Measurements from ENCODE around the gene ZNF662.

Gene ZNF662

DNA sequence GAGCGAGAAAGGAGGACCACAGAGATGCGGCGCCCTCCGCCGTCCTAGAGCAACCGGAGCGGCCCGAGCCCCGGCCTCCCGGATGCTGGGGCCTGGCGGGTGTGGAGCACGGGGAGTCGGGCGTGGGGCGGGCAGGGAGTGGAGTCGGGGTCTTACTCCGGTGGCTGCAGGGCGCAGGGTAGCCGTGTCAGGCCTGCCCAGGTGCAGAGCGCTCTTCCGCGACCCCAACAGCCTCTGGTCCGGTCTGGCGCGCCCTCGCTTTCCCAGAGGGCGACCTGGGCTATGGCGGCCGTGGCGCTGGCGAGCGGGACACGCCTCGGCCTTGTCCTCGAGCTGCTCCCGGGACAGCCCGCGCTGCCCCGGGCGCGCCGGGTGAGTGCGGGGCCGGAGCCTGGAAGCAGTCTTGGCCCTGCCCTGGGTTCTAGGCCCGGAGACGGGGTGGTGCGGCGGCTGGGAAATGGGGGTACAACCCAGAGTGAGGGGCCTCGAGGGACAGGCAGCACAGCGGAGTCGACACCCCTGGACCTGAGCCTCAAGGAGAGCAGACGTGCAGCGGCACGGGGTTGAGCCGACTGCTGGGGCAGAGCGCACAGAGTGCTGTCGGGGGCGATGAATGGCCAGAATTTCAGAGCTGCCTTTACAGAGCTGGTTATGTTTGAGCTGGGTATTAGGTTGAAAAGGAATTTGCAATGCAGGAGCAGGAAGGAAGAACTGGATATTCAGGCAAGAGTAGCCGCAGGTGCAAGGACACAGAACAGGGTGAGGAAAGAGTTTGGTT lies at the start of gene ZNF662:
TSS of gene ZNF662 (plus strand) at position 73 of the 778 bp plus-strand sequence. CDS start 1,973 bp downstream, outside the sequence.
- Histone ChIP-seq H3K4me3 (ENCODE audit: low read length) (peak within 1 kb of the TSS; percentile 71), H3K27ac (ENCODE audit: low read depth, low read length) (peak within 1 kb of the TSS; percentile 68), H3K36me3 (ENCODE audit: control insufficient read depth, insufficient read depth, low read length) (peaks cover 9% of the 10 kb centered on the region), H3K9ac (ENCODE audit: low read length) (peak within 1 kb of the TSS; percentile 64), H3K27me3 (ENCODE audit: control insufficient read depth, insufficient read depth, low read length) (peaks cover 2% of the 10 kb centered on the region), H3K4me1 (ENCODE audit: control insufficient read depth, insufficient read depth, low read length) (peaks cover 6% of the 10 kb centered on the region)

DNA sequence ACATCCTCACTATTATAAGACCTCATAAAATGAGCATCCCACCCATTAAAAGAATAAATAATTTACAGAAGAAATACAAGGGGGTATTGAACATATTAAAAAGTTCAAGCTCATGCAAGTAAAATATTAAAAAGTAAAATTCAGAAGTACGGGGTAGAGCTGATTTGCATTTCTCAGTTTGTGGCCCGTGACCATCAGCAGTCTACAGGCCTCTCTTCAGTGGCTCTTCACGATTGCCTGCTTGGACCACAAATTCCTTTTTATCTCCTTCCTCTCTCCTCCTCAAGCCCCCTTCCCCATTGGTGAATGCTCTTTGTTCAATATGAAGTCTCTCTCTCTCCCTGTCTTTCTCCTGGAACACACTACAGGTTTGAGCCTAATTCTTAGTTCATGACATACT lies 49.4 kb upstream of the ZNF662 start:
- H3K36me3 ChIP-seq (ENCODE audit: control insufficient read depth, insufficient read depth, low read length) = no peaks in the 10 kb centered on the region
- H3K9ac ChIP-seq (ENCODE audit: low read length) = no peak overlapping the region
- no peak overlapping the region for H3K4me3 ChIP-seq (ENCODE audit: low read length)
- no peaks in the 10 kb centered on the region for H3K4me1 ChIP-seq (ENCODE audit: control insufficient read depth, insufficient read depth, low read length)
- no peaks in the 10 kb centered on the region for H3K27me3 ChIP-seq (ENCODE audit: control insufficient read depth, insufficient read depth, low read length)
- H3K27ac ChIP-seq (ENCODE audit: low read depth, low read length) = no peak overlapping the region

DNA sequence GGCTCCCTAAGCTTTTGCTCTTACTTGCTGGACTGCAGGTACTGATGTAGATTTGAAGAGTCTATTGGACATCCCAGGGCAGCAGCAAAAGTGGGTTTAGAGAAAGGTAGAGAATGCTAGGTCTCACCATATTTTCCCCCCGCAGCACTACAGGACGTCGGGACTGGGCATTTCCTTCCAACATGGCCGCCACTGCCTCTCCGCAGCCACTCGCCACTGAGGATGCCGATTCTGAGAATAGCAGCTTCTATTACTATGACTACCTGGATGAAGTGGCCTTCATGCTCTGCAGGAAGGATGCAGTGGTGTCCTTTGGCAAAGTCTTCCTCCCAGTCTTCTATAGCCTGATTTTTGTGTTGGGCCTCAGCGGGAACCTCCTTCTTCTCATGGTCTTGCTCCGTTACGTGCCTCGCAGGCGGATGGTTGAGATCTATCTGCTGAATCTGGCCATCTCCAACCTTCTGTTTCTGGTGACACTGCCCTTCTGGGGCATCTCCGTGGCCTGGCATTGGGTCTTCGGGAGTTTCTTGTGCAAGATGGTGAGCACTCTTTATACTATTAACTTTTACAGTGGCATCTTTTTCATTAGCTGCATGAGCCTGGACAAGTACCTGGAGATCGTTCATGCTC lies 41.5 kb upstream of the ZNF662 start:
- H3K9ac ChIP-seq (ENCODE audit: low read length) = no peak overlapping the region
- H3K36me3 ChIP-seq (ENCODE audit: control insufficient read depth, insufficient read depth, low read length) = no peaks in the 10 kb centered on the region
- no peak overlapping the region for H3K27ac ChIP-seq (ENCODE audit: low read depth, low read length)
- H3K4me3 ChIP-seq (ENCODE audit: low read length) = no peak overlapping the region
- no peaks in the 10 kb centered on the region for H3K4me1 ChIP-seq (ENCODE audit: control insufficient read depth, insufficient read depth, low read length)
- no peaks in the 10 kb centered on the region for H3K27me3 ChIP-seq (ENCODE audit: control insufficient read depth, insufficient read depth, low read length)

DNA sequence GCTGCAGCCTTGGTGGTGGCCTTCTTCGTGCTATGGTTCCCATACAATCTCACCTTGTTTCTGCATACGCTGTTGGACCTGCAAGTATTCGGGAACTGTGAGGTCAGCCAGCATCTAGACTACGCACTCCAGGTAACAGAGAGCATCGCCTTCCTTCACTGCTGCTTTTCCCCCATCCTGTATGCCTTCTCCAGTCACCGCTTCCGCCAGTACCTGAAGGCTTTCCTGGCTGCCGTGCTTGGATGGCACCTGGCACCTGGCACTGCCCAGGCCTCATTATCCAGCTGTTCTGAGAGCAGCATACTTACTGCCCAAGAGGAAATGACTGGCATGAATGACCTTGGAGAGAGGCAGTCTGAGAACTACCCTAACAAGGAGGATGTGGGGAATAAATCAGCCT lies 40.7 kb upstream of the ZNF662 start:
- Histone ChIP-seq H3K27me3 (ENCODE audit: control insufficient read depth, insufficient read depth, low read length) (no peaks in the 10 kb centered on the region), H3K4me3 (ENCODE audit: low read length) (no peak overlapping the region), H3K9ac (ENCODE audit: low read length) (no peak overlapping the region), H3K27ac (ENCODE audit: low read depth, low read length) (no peak overlapping the region), H3K36me3 (ENCODE audit: control insufficient read depth, insufficient read depth, low read length) (no peaks in the 10 kb centered on the region), H3K4me1 (ENCODE audit: control insufficient read depth, insufficient read depth, low read length) (no peaks in the 10 kb centered on the region)

DNA sequence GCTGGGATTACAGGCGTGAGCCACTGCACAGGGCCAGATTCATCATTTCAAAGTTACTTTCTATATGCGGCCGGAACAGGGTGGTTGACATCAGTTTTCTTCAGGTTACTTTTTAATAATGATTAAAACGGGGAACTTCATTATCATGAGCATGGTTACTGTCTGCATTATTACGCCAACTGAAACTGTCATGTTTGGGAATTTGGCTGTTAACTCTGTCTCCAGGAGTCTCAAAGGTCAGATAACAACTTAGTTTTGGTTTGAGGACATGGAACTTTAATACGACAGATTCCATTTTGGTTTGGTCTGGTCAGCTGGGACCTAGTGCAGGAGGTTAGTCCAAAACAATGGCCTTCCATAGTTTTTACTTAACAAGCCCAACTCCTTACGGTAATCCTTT lies 38.8 kb upstream of the ZNF662 start:
- Histone ChIP-seq H3K9ac (ENCODE audit: low read length) (no peak overlapping the region), H3K36me3 (ENCODE audit: control insufficient read depth, insufficient read depth, low read length) (no peaks in the 10 kb centered on the region), H3K27ac (ENCODE audit: low read depth, low read length) (no peak overlapping the region), H3K4me3 (ENCODE audit: low read length) (no peak overlapping the region), H3K4me1 (ENCODE audit: control insufficient read depth, insufficient read depth, low read length) (no peaks in the 10 kb centered on the region), H3K27me3 (ENCODE audit: control insufficient read depth, insufficient read depth, low read length) (no peaks in the 10 kb centered on the region)

DNA sequence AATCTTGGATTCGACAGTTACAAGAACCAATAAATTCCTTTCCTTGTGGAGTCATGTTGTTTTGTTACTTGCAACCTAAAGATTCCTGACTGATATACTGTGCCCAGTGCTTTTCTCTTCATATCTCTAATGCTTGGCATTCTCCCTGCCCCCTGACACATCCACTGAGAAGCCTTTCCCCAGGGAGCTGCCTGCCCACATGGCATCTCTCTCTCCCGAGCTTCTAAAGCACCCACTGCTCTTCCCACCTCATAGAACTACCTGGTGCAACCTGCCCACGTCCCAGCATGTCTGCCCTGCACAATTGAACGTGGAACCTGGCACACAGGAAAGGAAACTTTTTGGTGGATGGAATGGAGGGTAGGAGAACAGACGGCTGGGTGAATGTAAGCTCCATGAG lies 37.1 kb upstream of the ZNF662 start:
- no peaks in the 10 kb centered on the region for H3K36me3 ChIP-seq (ENCODE audit: control insufficient read depth, insufficient read depth, low read length)
- no peak overlapping the region for H3K4me3 ChIP-seq (ENCODE audit: low read length)
- H3K27ac ChIP-seq (ENCODE audit: low read depth, low read length) = no peak overlapping the region
- H3K27me3 ChIP-seq (ENCODE audit: control insufficient read depth, insufficient read depth, low read length) = no peaks in the 10 kb centered on the region
- H3K4me1 ChIP-seq (ENCODE audit: control insufficient read depth, insufficient read depth, low read length) = no peaks in the 10 kb centered on the region
- no peak overlapping the region for H3K9ac ChIP-seq (ENCODE audit: low read length)

DNA sequence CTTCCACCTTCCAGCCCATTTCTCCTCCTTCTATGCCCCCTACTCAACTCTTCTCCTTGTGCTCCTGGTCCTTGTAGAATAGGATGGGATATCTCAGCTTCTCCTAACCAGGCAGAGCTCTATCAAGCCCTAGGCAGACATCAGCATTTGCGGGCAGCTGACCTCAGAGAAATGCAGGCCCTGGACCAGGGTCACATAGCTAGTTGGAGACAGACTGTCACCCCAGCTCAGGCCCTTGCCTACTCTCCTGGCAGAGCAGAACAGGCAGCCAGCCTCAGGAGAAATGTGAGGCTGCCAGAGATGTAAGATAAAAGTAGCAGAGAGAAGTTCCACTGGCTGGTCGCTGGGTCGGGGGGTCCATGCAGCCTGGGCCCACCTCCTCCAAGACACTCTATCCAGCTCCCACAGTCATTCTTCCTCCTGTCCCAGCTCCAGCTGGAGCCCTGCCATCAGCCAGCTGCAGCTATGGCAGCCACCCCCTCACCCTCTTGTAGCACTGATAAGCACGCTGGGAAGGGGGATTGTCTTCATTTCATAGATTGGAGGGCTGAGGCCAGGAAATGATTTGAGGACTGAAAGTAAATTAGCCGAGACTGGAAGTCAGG lies 34.2 kb upstream of the ZNF662 start:
- H3K4me3 ChIP-seq (ENCODE audit: low read length) = no peak overlapping the region

DNA sequence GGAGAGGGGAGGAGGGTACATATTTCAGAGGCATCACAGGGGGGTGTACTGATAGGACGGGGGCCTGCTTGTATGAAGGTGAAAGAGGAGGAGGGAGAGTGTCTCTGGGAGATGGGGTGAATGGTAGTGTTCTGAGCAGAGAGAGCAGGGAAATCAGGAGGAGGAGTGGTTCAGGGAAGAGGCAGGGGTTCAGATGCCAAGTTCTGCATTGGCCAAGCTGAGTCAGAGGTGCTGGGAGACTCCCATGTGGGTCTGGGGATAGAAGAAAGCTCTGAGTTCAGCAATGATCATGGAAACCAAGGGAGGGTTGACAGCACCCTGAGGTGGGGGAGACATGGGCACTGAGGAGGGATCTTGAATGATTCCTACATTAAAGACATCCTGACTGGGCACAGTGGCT lies 33.2 kb upstream of the ZNF662 start:
- Histone ChIP-seq H3K36me3 (ENCODE audit: control insufficient read depth, insufficient read depth, low read length) (no peaks in the 10 kb centered on the region), H3K4me3 (ENCODE audit: low read length) (no peak overlapping the region), H3K27ac (ENCODE audit: low read depth, low read length) (no peak overlapping the region), H3K27me3 (ENCODE audit: control insufficient read depth, insufficient read depth, low read length) (no peaks in the 10 kb centered on the region), H3K9ac (ENCODE audit: low read length) (no peak overlapping the region), H3K4me1 (ENCODE audit: control insufficient read depth, insufficient read depth, low read length) (no peaks in the 10 kb centered on the region)

More for the DNA sequence above, 34.2 kb upstream of the ZNF662 start:
- no peaks in the 10 kb centered on the region for H3K27me3 ChIP-seq (ENCODE audit: control insufficient read depth, insufficient read depth, low read length)
- H3K36me3 ChIP-seq (ENCODE audit: control insufficient read depth, insufficient read depth, low read length) = no peaks in the 10 kb centered on the region
- no peaks in the 10 kb centered on the region for H3K4me1 ChIP-seq (ENCODE audit: control insufficient read depth, insufficient read depth, low read length)
- H3K27ac ChIP-seq (ENCODE audit: low read depth, low read length) = no peak overlapping the region
- H3K9ac ChIP-seq (ENCODE audit: low read length) = no peak overlapping the region

DNA sequence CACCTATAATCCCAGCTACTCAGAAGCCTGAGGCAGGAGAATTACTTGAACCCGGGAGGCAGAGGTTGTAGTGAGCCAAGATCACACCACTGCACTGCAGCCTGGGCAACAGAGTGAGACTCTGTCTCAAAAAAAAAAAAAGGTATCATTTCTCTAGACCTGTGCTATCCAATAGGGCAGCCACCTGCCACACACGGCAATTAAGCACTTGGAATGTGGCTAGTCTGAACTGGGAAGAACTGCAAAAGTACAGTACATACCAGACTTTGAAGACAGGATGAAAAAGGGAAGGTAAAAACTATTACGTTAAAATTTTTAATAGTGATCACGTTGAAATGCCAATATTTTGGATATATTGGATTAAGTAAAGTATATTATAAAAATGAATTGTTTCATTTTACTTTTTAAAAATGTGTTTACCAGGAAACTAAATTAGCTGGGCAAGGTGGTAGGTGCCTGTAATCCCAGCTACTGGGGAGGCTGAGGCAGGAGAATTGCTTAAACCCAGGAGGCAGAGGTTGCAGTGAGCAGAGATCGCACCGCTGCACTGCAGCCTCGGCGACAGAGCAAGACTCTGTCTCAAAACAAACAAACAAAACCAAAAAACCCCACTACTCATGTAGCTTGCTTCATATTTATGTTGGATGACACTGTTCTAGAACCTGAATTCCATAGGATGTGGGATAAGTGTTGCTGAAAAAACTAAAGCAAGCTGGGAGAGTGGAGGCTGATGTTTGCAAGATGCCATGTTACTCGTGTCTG lies 32.5 kb upstream of the ZNF662 start:
- no peaks in the 10 kb centered on the region for H3K36me3 ChIP-seq (ENCODE audit: control insufficient read depth, insufficient read depth, low read length)
- no peak overlapping the region for H3K4me3 ChIP-seq (ENCODE audit: low read length)
- no peaks in the 10 kb centered on the region for H3K4me1 ChIP-seq (ENCODE audit: control insufficient read depth, insufficient read depth, low read length)
- no peak overlapping the region for H3K9ac ChIP-seq (ENCODE audit: low read length)
- no peaks in the 10 kb centered on the region for H3K27me3 ChIP-seq (ENCODE audit: control insufficient read depth, insufficient read depth, low read length)
- H3K27ac ChIP-seq (ENCODE audit: low read depth, low read length) = no peak overlapping the region

DNA sequence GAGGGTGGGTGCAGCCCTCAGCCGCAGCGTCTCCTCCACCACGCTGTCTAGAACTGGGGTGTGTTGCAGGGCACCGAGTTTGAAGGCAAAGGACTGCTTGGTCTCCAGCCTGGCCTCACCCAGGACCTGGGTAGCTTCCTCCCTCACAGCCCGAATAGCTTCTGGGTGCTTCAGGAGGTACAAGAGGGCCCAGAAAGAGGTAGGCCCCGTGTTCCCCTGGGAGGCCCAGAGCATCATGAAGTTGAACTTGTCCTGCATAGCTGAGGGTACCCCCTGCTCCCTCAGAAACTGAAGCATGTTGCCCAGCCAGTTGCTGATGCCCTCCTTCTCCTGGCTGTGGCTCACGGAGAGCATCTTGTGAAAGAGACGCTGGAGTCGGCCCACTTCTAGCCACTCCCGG lies 31.2 kb upstream of the ZNF662 start:
- H3K9ac ChIP-seq (ENCODE audit: low read length) = no peak overlapping the region
- H3K27me3 ChIP-seq (ENCODE audit: control insufficient read depth, insufficient read depth, low read length) = no peaks in the 10 kb centered on the region
- no peaks in the 10 kb centered on the region for H3K36me3 ChIP-seq (ENCODE audit: control insufficient read depth, insufficient read depth, low read length)
- no peak overlapping the region for H3K4me3 ChIP-seq (ENCODE audit: low read length)
- no peaks in the 10 kb centered on the region for H3K4me1 ChIP-seq (ENCODE audit: control insufficient read depth, insufficient read depth, low read length)
- H3K27ac ChIP-seq (ENCODE audit: low read depth, low read length) = no peak overlapping the region

DNA sequence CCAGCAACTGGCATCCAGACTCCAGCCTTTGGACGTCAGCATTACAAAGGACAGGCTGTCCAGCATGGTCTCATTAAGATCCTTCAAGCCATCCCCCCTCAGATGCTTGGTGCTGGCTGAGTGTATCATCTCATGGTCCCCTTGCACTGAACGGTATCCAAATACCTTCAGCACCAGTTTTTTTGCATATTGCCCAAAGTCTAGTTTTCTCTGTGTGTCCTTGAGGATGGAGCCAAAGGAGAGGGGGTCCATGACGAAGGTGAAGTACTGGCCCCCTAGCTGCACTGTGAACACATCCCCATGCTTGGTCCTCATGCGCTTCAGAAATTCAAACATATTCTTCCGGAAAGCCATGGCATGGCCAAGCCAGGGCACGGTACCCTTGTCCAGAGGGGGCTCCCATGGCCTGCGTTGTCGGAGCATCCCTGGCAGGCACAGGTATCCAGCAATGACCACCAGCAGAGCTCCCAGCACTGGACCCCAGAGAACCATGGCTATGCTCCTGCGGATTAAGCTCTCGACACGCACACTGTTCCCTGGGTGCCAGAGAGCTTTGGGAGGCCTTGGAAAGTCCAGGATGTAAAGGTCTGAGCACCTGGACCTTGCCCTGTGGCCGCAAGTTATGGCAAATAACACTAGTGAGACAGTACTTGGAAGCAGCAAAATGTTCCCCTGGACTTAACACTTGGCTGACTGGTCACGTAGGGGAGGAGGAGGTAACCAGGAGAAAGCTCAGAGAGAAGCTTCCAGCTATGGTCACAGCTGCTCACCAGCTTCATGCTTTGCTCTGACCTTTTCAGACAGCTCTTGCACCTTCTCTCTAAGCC lies 30.4 kb upstream of the ZNF662 start, which contains the start of gene CYP8B1:
TSS of gene CYP8B1 (minus strand) at position 555 of the 827 bp plus-strand sequence. CDS start at position 492, 63 bp downstream.
- Histone ChIP-seq H3K36me3 (ENCODE audit: control insufficient read depth, insufficient read depth, low read length) (no peaks in the 10 kb centered on the region), H3K4me1 (ENCODE audit: control insufficient read depth, insufficient read depth, low read length) (peaks cover 2% of the 10 kb centered on the region), H3K4me3 (ENCODE audit: low read length) (no peak within 1 kb of the TSS), H3K27me3 (ENCODE audit: control insufficient read depth, insufficient read depth, low read length) (no peaks in the 10 kb centered on the region), H3K9ac (ENCODE audit: low read length) (no peak within 1 kb of the TSS), H3K27ac (ENCODE audit: low read depth, low read length) (no peak within 1 kb of the TSS)

Data from rectal smooth muscle tissue (tissue), 1 donor.